Stomach smooth muscle (tissue), 2 donors: ENCODE measurements around the gene WNT6.

Experiments used
- H3K27ac ChIP-seq: one replicate; pipeline ENCODE4 v1.7.0; 2013; ENCODE audit warnings: mild to moderate bottlenecking, low read length, inconsistent platforms
- H3K27me3 ChIP-seq, 2 donors: one replicate each; pipeline ENCODE4 v1.7.0; 2013; ENCODE audit warnings: low read length in 2 of 2; ENCODE audit not compliant: insufficient read depth in 2 of 2, control insufficient read depth in 1 of 2
- H3K36me3 ChIP-seq, 2 donors: one replicate each; pipeline ENCODE4 v1.7.0; 2013; ENCODE audit warnings: low read length in 2 of 2; ENCODE audit not compliant: control insufficient read depth in 2 of 2, insufficient read depth in 2 of 2
- H3K4me1 ChIP-seq: one replicate; pipeline ENCODE4 v1.7.0; 2013; ENCODE audit warnings: low read length; ENCODE audit not compliant: control insufficient read depth, insufficient read depth
- H3K4me3 ChIP-seq, 2 donors: one replicate each; pipeline ENCODE4 v1.7.0; 2013; ENCODE audit warnings: low read length in 2 of 2
- H3K9ac ChIP-seq, 2 donors: one replicate each; pipeline ENCODE4 v1.7.0; 2013; ENCODE audit warnings: low read length in 2 of 2, mild to moderate bottlenecking in 1 of 2
- H3K9me3 ChIP-seq, 2 donors: one replicate each; pipeline ENCODE4 v1.7.0; 2013; ENCODE audit warnings: low read length in 2 of 2; ENCODE audit not compliant: control insufficient read depth in 2 of 2
- donor health status: healthy.
- donor health status: Pancreatic carcinoma.

WNT6 gene

DNA sequence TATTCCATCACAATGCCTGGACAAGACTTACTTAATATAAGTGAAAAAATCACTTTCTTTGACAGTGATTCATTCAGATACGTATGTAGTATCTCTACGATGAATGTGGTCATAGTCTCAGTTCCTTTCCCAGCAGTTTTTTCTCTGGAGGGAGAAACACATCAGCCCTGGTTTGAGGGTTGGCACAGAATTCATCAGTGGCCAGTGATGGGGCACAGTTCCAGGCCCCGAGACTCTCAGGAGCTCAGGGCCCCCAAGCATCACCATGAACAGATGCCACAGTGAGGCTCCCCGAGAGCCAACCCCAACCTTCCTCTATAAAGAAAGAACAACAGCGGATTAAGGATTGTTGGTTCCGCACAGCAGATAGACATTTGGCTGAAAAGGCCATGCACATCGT is 40.5 kb upstream of the WNT6 start:
- H3K36me3 ChIP-seq: peaks cover 3 to 6% of the 10 kb centered on the region in 2 donors
- no peak overlapping the region for H3K4me3 ChIP-seq
- H3K9ac ChIP-seq: no peak overlapping the region

DNA sequence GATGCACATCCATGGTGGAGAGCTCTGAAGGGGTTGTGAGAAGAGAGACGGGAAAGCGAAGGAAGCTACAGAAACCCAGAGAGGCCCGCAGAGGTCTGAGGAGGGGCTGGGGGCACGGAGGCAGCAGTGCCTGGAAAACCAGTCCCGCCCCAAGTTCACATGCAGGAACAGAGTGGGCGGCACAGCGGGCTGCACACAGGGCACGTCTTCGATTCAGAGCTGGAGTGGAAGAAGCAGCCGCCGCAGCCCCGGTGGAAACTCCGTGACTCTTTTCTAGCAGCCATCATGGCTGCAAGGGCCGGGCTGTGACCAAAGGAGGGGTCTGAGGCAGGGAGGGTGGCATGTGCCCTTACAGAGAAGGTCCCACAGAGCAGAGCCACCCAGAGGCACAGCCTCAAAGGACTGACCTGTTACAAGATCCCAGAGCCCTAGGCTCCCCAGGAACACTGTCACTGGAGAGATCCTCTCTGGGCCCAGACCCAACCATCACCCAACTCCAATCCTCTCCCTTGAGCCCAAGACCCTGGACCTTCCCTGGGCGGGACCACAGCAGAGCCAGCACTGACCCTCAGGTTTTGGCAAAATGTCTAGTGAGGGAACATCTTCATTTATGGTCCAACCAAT is 38.7 kb upstream of the WNT6 start:
- H3K27me3 ChIP-seq: no peaks in the 10 kb centered on the region
- peaks cover 0 to 3% of the 10 kb centered on the region in 2 donors for H3K36me3 ChIP-seq
- H3K4me3 ChIP-seq: no peak overlapping the region
- H3K9me3 ChIP-seq: no peaks in the 10 kb centered on the region
- H3K9ac ChIP-seq: no peak overlapping the region
- no peak overlapping the region for H3K27ac ChIP-seq
- H3K4me1 ChIP-seq: no peaks in the 10 kb centered on the region

More for the DNA sequence above, 40.5 kb upstream of the WNT6 start:
- Histone ChIP-seq H3K4me1 (no peaks in the 10 kb centered on the region), H3K27me3 (no peaks in the 10 kb centered on the region), H3K27ac (no peak overlapping the region), H3K9me3 (no peaks in the 10 kb centered on the region)

- no peaks in the 10 kb centered on the region for H3K27me3 ChIP-seq
- peaks cover 0 to 3% of the 10 kb centered on the region in 2 donors for H3K36me3 ChIP-seq
- no peak overlapping the region for H3K27ac ChIP-seq
- no peak overlapping the region for H3K4me3 ChIP-seq
- no peaks in the 10 kb centered on the region for H3K9me3 ChIP-seq
- H3K9ac ChIP-seq: no peak overlapping the region
- no peaks in the 10 kb centered on the region for H3K4me1 ChIP-seq
These were observed 37.9 kb upstream of the WNT6 start for GRCh38 chr2:218821605-218822211.

DNA sequence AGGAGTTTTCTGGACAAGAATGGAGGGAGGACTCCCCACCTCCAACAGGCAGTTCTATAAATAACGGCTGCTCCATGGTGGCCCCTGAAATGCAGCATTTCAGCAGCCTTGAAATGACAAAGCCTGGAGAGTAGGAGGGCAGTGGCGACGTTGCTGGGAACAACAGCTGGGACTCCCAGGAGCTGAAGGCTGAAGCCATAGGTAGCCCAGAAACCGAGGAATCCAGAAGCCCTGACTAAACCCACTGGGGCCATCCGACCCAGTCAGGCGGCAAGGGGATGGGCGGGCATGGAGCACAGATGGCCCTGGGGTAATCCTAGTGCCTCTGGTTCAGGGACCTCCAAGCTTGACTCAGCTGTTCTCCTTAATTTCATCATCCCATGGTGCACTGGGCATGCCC is 37.0 kb upstream of the WNT6 start:
- Histone ChIP-seq H3K9ac (no peak overlapping the region), H3K4me3 (no peak overlapping the region), H3K4me1 (no peaks in the 10 kb centered on the region), H3K9me3 (no peaks in the 10 kb centered on the region), H3K27ac (no peak overlapping the region), H3K36me3 (peaks cover 0 to 3% of the 10 kb centered on the region in 2 donors), H3K27me3 (no peaks in the 10 kb centered on the region)

GRCh38 chr2:218823196-218823855 is 36.3 kb upstream of the WNT6 start:
- Histone ChIP-seq H3K27me3 (peaks cover 0 to 2% of the 10 kb centered on the region in 2 donors), H3K4me1 (no peaks in the 10 kb centered on the region), H3K27ac (no peak overlapping the region), H3K36me3 (peaks cover 0 to 1% of the 10 kb centered on the region in 2 donors), H3K4me3 (no peak overlapping the region), H3K9me3 (no peaks in the 10 kb centered on the region), H3K9ac (no peak overlapping the region)

DNA sequence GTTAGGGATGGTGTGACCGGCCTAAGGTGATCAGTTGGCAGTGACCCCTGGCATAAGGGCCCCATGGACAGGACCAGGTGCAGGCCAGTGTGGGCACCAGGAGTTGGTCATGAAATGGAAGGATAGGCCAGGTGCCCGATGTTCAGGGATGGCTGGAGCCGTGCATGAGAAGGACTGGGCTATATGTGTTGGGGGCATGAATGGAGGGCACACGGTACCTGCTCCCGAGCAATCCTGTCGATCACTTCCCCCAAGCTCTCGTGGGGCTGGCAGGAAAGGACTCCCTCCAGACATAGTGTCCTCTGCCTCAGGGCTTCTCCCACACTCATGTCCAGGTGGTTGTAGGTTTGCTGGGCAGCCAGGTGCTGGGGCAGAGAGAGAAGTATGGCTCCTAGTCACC is 35.6 kb upstream of the WNT6 start:
- no peak overlapping the region for H3K4me3 ChIP-seq
- no peak overlapping the region for H3K9ac ChIP-seq
- H3K27me3 ChIP-seq: peaks cover 0 to 5% of the 10 kb centered on the region in 2 donors
- H3K4me1 ChIP-seq: no peaks in the 10 kb centered on the region
- no peaks in the 10 kb centered on the region for H3K9me3 ChIP-seq
- H3K36me3 ChIP-seq: no peaks in the 10 kb centered on the region
- H3K27ac ChIP-seq: no peak overlapping the region

DNA sequence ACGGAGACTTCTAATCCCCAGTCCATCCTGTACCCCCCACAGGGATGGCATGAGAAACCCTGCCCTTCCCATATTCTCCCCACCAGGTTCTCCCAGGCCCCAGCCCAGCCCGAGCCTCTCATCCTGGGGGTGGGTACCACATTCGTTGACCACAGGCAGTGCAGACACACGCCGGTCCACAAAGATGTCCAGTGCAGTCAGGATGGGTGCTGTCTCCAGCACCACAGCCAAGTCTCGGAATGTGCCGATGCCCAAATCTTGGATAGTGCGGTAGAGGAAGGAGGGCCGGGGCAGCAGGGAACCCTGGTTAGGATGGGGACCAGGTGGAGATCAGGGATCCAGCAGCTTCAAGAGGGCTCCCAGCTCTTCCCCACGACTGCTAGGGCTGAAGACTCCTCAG is 32.8 kb upstream of the WNT6 start:
- no peak overlapping the region for H3K9ac ChIP-seq
- peaks cover 0 to 12% of the 10 kb centered on the region in 2 donors for H3K27me3 ChIP-seq
- no peak overlapping the region for H3K27ac ChIP-seq

DNA sequence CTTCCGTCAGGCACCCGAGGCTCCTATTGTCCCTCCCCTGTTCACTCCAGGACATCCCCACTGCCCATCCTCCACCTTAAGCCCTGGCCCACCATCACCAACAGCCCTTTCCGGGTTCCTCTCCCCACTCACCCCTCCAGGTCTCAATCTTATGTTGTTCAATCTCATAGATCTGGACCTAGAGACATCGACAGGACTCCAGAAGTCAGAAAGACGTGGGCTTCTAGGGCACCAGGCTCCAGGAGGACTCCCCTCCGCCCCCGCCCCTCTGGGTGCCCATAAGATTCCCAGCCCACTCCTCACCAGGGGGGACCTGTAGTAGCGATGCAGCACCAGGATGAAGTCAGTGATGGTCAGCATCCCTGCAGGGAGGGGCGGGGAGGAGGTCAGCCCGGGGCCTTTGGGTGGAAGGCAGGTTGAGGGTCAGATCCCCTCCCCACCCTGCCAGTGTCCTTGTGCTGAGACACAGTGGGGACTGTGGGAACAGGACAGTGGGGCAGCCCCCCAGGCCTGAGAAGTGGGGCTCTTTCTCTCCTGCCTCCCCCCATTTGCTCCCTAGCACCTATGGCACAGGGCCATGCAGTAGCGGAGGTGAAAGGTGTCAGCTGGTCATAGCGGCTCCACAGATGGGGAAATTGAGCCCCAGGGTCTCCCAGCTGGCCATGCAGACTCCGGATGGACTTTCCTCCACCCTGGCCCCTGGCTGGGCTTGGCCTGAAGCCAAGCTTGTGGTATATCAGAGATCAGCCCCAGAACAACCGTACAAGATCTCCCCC is 31.7 kb upstream of the WNT6 start:
- Histone ChIP-seq H3K4me1 (peaks cover 20% of the 10 kb centered on the region), H3K27me3 (peaks cover 0 to 21% of the 10 kb centered on the region in 2 donors), H3K4me3 (no peak overlapping the region), H3K9ac (no peak overlapping the region), H3K36me3 (no peaks in the 10 kb centered on the region), H3K27ac (no peak overlapping the region), H3K9me3 (no peaks in the 10 kb centered on the region)

More for the DNA sequence above, 32.8 kb upstream of the WNT6 start:
- Histone ChIP-seq H3K4me3 (no peak overlapping the region), H3K4me1 (peaks cover 12% of the 10 kb centered on the region), H3K36me3 (no peaks in the 10 kb centered on the region), H3K9me3 (no peaks in the 10 kb centered on the region)

GRCh38 chr2:218828477-218828778 is 31.2 kb upstream of the WNT6 start:
- no peaks in the 10 kb centered on the region for H3K9me3 ChIP-seq
- peaks cover 0 to 24% of the 10 kb centered on the region in 2 donors for H3K27me3 ChIP-seq
- H3K27ac ChIP-seq: no peak overlapping the region
- H3K4me3 ChIP-seq: no peak overlapping the region
- no peak overlapping the region for H3K9ac ChIP-seq
- peaks cover 22% of the 10 kb centered on the region for H3K4me1 ChIP-seq
- no peaks in the 10 kb centered on the region for H3K36me3 ChIP-seq

DNA sequence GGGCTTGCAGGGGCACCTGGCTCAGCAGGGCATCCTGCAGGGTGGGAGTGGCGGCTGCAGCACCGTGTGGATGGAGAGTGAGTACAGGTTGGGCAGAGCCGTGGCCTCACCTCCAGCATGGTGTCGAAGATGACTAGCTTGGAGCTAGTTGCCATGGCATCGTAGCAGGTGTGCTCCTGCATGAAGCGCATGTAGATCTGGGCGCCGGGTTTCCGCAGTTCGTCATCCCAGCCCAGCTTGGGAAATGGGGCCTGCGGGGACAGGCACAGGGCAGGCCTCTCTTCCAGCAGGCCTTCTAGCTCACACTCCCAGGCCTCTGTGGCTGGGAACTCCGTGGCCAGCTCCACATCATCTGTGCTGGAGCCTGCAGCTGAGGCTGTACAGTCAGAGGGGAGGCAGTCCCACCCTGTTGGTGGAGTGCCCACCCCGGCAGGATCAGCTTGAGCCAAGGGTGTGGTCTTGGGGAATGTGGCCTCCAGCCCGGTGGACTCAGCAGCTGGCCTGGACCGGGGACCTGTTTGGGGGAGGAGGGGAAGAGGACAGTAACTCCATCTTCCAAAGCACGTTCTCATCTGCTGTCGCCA is 29.6 kb upstream of the WNT6 start:
- Histone ChIP-seq H3K36me3 (no peaks in the 10 kb centered on the region), H3K4me3 (no peak overlapping the region), H3K4me1 (peaks cover 26% of the 10 kb centered on the region), H3K9me3 (no peaks in the 10 kb centered on the region), H3K27me3 (peaks cover 0 to 32% of the 10 kb centered on the region in 2 donors), H3K27ac (no peak overlapping the region), H3K9ac (no peak overlapping the region)
